ENCODE measurements around the gene ALX3. TPM values are rescaled to one million over a fixed set of nuclear protein-coding genes. Genes with fewer than 3 reads are reported as not detected.

ALX3 gene
- total and polyA plus RNA-seq, 10 of the 15 experiments (the other 5 are each of a cell fraction or from before 2014, with no cell fraction given): not detected

DNA sequence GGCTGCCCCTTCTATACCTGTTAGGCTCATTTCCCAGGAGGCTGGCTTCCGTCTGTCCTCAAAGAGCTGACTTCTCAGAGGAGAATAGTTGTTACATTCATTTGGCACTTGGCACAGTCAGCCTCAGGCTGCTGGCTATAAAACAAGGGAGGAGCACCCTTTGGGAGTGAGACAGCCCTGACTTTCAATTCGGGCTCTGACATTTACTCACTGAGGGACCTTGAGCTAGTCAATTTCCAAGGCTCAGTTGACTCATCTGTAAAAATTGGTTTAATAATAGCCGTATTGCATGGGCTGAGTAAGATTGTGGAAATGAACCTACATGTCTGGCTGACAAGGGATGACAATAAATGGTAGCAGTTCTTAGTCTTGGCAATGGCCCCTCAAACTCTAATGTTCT, 13.7 kb downstream of the ALX3 start:
- CTCF ChIA-PET: interaction anchor here (0.8 to 6.9 kb wide), 8 partner anchors 20 to 439 kb away, joined by 3 to 57 read pairs (median 3); partner anchors contain the start of gene STRIP1
- ATAC-seq (no peak), FAIRE-seq (no peak), DNase-seq (ENCODE audit: low read depth, low spot score) (no peak)
- no peaks in the 10 kb centered on the region for H3K4me1 ChIP-seq (ENCODE audit: control insufficient read depth, insufficient read depth, low read length)
- H3K4me2 ChIP-seq (ENCODE audit: control insufficient read depth, insufficient read depth): no peak overlapping the region
- no peaks in the 10 kb centered on the region for H3K9me3 ChIP-seq (replicated peaks; ENCODE audit: control insufficient read depth, insufficient read depth, low read length)
- no peak overlapping the region for H3K27ac ChIP-seq (ENCODE audit: control insufficient read depth, insufficient read depth)
- peaks cover 13 to 25% of the 10 kb centered on the region in 2 experiments for H3K36me3 ChIP-seq (ENCODE audit: control insufficient read depth in 2 of 2, insufficient read depth in 2 of 2, low read length in 1 of 2)
- no peaks in the 10 kb centered on the region for H3K79me2 ChIP-seq (ENCODE audit: control insufficient read depth, insufficient read depth, low read length)
- intact Hi-C loops (cut with micrococcal nuclease; ENCODE audit: unreplicated experiment) (no loop called here), in situ Hi-C loops (cut with MboI) (no loop called here)
- POLR2A ChIA-PET: no interaction called here
- TF ChIP-seq, protein P1, sequence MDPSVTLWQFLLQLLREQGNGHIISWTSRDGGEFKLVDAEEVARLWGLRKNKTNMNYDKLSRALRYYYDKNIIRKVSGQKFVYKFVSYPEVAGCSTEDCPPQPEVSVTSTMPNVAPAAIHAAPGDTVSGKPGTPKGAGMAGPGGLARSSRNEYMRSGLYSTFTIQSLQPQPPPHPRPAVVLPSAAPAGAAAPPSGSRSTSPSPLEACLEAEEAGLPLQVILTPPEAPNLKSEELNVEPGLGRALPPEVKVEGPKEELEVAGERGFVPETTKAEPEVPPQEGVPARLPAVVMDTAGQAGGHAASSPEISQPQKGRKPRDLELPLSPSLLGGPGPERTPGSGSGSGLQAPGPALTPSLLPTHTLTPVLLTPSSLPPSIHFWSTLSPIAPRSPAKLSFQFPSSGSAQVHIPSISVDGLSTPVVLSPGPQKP (IDR thresholded peaks at IDR 0.05; ENCODE audit: low read depth, low read length): no peak
- TF ChIP-seq RELA (IDR thresholded peaks at IDR 0.05; ENCODE audit: borderline replicate concordance, partially characterized antibody): no peak
- TF ChIP-seq ZNF274 (IDR thresholded peaks at IDR 0.05; ENCODE audit: insufficient read depth, insufficient read length): no peak
- TF ChIP-seq RB1 (IDR thresholded peaks at IDR 0.05; ENCODE audit: borderline replicate concordance): no peak
- TF ChIP-seq, protein P2, sequence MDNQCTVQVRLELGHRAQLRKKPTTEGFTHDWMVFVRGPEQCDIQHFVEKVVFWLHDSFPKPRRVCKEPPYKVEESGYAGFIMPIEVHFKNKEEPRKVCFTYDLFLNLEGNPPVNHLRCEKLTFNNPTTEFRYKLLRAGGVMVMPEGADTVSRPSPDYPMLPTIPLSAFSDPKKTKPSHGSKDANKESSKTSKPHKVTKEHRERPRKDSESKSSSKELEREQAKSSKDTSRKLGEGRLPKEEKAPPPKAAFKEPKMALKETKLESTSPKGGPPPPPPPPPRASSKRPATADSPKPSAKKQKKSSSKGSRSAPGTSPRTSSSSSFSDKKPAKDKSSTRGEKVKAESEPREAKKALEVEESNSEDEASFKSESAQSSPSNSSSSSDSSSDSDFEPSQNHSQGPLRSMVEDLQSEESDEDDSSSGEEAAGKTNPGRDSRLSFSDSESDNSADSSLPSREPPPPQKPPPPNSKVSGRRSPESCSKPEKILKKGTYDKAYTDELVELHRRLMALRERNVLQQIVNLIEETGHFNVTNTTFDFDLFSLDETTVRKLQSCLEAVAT (IDR thresholded peaks at IDR 0.05): no peak
- TF ChIP-seq IRF4 (IDR thresholded peaks at IDR 0.05; ENCODE audit: low read depth, low read length): no peak
- TF ChIP-seq BRCA1 (IDR thresholded peaks at IDR 0.05; ENCODE audit: low read depth, low read length): no peak
- TF ChIP-seq, protein P3, sequence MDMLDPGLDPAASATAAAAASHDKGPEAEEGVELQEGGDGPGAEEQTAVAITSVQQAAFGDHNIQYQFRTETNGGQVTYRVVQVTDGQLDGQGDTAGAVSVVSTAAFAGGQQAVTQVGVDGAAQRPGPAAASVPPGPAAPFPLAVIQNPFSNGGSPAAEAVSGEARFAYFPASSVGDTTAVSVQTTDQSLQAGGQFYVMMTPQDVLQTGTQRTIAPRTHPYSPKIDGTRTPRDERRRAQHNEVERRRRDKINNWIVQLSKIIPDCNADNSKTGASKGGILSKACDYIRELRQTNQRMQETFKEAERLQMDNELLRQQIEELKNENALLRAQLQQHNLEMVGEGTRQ (IDR thresholded peaks at IDR 0.05; ENCODE audit: borderline replicate concordance, low read depth, low read length): no peak
- TF ChIP-seq, protein P4, sequence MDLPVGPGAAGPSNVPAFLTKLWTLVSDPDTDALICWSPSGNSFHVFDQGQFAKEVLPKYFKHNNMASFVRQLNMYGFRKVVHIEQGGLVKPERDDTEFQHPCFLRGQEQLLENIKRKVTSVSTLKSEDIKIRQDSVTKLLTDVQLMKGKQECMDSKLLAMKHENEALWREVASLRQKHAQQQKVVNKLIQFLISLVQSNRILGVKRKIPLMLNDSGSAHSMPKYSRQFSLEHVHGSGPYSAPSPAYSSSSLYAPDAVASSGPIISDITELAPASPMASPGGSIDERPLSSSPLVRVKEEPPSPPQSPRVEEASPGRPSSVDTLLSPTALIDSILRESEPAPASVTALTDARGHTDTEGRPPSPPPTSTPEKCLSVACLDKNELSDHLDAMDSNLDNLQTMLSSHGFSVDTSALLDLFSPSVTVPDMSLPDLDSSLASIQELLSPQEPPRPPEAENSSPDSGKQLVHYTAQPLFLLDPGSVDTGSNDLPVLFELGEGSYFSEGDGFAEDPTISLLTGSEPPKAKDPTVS (IDR thresholded peaks at IDR 0.05; ENCODE audit: low read depth, low read length): no peak
- TF ChIP-seq IKZF2 (IDR thresholded peaks at IDR 0.05): no peak
- TF ChIP-seq EGR1 (IDR thresholded peaks at IDR 0.05; ENCODE audit: borderline replicate concordance in 1 of 2, low read depth in 2 of 2, low read length in 2 of 2): no peak
- no peak for TF ChIP-seq SMC3 (IDR thresholded peaks at IDR 0.05; ENCODE audit: borderline replicate concordance, low read length)
- TF ChIP-seq, protein P5, sequence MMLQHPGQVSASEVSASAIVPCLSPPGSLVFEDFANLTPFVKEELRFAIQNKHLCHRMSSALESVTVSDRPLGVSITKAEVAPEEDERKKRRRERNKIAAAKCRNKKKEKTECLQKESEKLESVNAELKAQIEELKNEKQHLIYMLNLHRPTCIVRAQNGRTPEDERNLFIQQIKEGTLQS (IDR thresholded peaks at IDR 0.05; ENCODE audit: borderline replicate concordance, extremely low read depth, low read depth, low read length): no peak
- H3K4me3 ChIP-seq: no peak overlapping the region
- RAD21 ChIA-PET (ENCODE audit: unreplicated experiment): interaction anchor here (0.9 kb wide), 1 partner anchor 49 kb away, joined by 3 read pairs; no protein-coding TSS in a partner anchor
- H4K20me1 ChIP-seq (ENCODE audit: control insufficient read depth, insufficient read depth): no peaks in the 10 kb centered on the region
- H2AFZ ChIP-seq (ENCODE audit: control insufficient read depth, low read depth, low read length): no peak overlapping the region
- no TSS peak for BruUV-seq (replicated peaks)
- SMC1A ChIA-PET (ENCODE audit: uncharacterized antibody, unreplicated experiment): interaction anchor here (1.5 kb wide), 1 partner anchor 49 kb away, joined by 5 read pairs; no protein-coding TSS in a partner anchor
- 52% methylated on average over 3 of the region's 3 CpGs for WGBS (ENCODE audit: insufficient coverage, insufficient replicate concordance, low lambda C conversion rate, missing lambda C conversion rate)
- no peak overlapping the region for H3K9ac ChIP-seq (ENCODE audit: control insufficient read depth, insufficient read depth, low read length)
- no peaks in the 10 kb centered on the region for H3K27me3 ChIP-seq (replicated peaks in 1 of 2; ENCODE audit: control insufficient read depth in 2 of 2, insufficient read depth in 2 of 2, low read length in 1 of 2)

Measured in GM12878 (cell line).